Dendritic cell treated with granulocyte-macrophage colony-stimulating factor and Interleukin-4, amounts not matched to agents 40 ng/mL and 50 ng/mL, for 4 days (primary cell): ENCODE data around the gene ACTR3.

Experiments
- H3K27ac Mint-ChIP-seq: one replicate; pipeline ENCODE4 v1.8.0; 2022; ENCODE audit warnings: mild to moderate bottlenecking, mixed read lengths
- H3K27me3 Mint-ChIP-seq: one replicate; pipeline ENCODE4 v1.8.0; 2022; ENCODE audit warnings: mild to moderate bottlenecking, mixed read lengths
- H3K36me3 Mint-ChIP-seq: one replicate; pipeline ENCODE4 v1.8.0; 2022; ENCODE audit warnings: low read depth, mixed read lengths
- H3K4me1 Mint-ChIP-seq: one replicate; pipeline ENCODE4 v1.8.0; 2022; ENCODE audit warnings: low read depth, mixed read lengths
- H3K4me3 Mint-ChIP-seq: one replicate; pipeline ENCODE4 v1.8.0; 2022; ENCODE audit warnings: mild to moderate bottlenecking, moderate library complexity, mixed read lengths
- H3K9me3 Mint-ChIP-seq: one replicate; pipeline ENCODE4 v1.8.0; 2022; ENCODE audit warnings: mixed read lengths
- intact Hi-C: fragments of 100-400 bp; cut with micrococcal nuclease; formaldehyde crosslinking; loops from one replicate; pipeline ENCODE4 v1.15.0; 2022

ACTR3 gene

GRCh38 chr2:113973810-113974209 lies 83.9 kb downstream of the ACTR3 start:
- H3K27me3 Mint-ChIP-seq, result no peaks in the 10 kb centered on the region
- peaks cover 88% of the 10 kb centered on the region for H3K36me3 Mint-ChIP-seq
- peaks cover 49% of the 10 kb centered on the region for H3K4me1 Mint-ChIP-seq
- peaks cover 2% of the 10 kb centered on the region for H3K9me3 Mint-ChIP-seq
- intact Hi-C loops, result no loop called here
- H3K4me3 Mint-ChIP-seq, result no peak overlapping the region
- H3K27ac Mint-ChIP-seq, result no peak overlapping the region

DNA sequence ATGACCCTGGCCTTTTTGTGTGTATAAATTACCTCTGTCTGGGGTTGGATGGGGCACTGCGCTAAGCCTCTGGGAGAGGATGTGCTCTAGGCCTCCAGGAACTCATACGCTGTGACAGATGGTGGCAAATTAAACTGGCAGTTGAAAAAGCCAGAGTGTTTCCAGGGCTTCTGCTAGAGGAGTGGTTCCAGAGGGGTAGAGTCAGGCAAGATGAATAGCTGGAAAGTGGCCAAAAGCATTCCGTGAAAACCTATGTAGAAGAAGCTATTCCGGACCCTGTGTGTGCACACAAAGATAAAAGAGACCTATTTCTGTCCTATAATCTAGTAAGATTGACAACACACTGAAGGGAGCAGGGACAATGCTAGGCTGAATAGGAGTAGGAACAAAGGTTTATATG lies 84.8 kb downstream of the ACTR3 start:
- peaks cover 86% of the 10 kb centered on the region for H3K36me3 Mint-ChIP-seq
- H3K4me1 Mint-ChIP-seq, result peaks cover 49% of the 10 kb centered on the region
- H3K27ac Mint-ChIP-seq, result no peak overlapping the region
- peaks cover 8% of the 10 kb centered on the region for H3K9me3 Mint-ChIP-seq
- no peak overlapping the region for H3K4me3 Mint-ChIP-seq
- intact Hi-C loops, result no loop called here
- H3K27me3 Mint-ChIP-seq, result no peaks in the 10 kb centered on the region

DNA sequence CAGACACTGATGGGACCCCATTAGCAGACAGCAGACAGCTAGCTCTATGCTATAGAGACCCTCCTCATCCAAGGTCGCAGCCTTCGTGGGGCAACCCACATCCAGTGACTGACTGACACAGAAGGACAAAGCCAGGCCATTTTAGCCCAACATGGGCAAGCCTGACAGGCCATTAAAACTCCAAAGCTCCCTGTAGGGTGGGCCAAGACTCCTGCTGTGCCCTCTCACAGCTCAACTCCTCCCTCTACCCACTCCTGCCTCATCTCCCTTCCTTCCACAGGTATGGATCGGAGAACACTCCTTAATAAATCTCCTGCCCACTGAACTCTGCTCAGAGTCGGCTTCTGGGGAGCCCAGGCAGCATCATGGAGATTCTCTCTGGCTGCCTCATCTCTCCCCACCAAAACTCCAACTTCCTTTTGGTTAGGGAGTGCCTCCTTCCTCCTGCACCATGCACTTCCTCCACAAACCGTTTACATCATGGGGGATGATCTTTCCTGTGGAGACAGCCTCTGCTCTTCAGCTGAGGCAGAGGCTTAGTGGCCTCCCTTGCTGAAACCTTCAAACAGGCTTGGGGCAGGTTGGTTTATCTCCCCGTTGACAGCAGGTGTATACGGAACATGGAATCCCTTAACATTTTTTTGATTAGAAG lies 86.5 kb downstream of the ACTR3 start:
- intact Hi-C loops, result no loop called here
- peak overlapping the region; percentile 34 for H3K27ac Mint-ChIP-seq
- H3K27me3 Mint-ChIP-seq, result no peaks in the 10 kb centered on the region
- peaks cover 90% of the 10 kb centered on the region for H3K36me3 Mint-ChIP-seq
- peaks cover 45% of the 10 kb centered on the region for H3K4me1 Mint-ChIP-seq
- H3K9me3 Mint-ChIP-seq, result peaks cover 8% of the 10 kb centered on the region
- no peak overlapping the region for H3K4me3 Mint-ChIP-seq

DNA sequence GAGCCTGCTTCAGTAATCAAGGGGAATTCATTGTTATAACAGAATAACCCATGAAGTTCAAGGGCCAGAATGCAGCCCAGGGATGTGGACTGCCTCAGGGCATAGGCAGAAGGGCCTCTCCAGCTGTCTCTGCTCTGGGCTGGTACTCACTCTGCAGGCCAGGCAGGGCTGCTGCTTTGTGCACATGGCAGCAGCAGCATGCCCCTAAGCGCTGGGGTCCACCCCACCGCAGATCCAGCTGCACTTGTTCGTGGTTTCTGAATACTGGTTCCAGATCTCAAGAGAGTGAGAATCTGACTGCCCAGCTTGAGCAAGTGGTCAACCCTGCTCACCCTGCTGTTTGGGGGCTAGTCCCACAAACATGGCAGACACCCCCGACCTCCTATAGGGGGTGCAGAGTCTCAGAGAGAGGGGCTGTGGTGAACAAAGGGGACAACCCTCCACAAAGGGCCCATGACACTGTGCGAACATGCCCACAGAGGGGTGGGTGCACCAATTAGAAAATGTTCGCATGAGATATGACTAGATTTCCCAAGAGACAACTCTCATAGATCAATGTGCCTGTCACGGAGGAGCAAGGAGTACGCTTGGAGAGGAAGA lies 87.3 kb downstream of the ACTR3 start:
- Mint-ChIP-seq H3K27me3 (no peaks in the 10 kb centered on the region), H3K9me3 (peaks cover 8% of the 10 kb centered on the region), H3K4me3 (no peak overlapping the region), H3K4me1 (peaks cover 38% of the 10 kb centered on the region), H3K27ac (peak overlapping the region; percentile 34), H3K36me3 (peaks cover 84% of the 10 kb centered on the region)
- intact Hi-C loops, result no loop called here

GRCh38 chr2:113977660-113978523 lies 88.0 kb downstream of the ACTR3 start:
- Mint-ChIP-seq H3K9me3 (peaks cover 8% of the 10 kb centered on the region), H3K27me3 (no peaks in the 10 kb centered on the region), H3K4me1 (peaks cover 30% of the 10 kb centered on the region), H3K36me3 (peaks cover 79% of the 10 kb centered on the region), H3K27ac (no peak overlapping the region), H3K4me3 (no peak overlapping the region)
- intact Hi-C loops, result no loop called here

- Mint-ChIP-seq H3K4me1 (peaks cover 25% of the 10 kb centered on the region), H3K36me3 (peaks cover 78% of the 10 kb centered on the region), H3K27ac (no peak overlapping the region), H3K4me3 (no peak overlapping the region), H3K27me3 (no peaks in the 10 kb centered on the region), H3K9me3 (peaks cover 8% of the 10 kb centered on the region)
- intact Hi-C loops, result no loop called here
These were observed 88.8 kb downstream of the ACTR3 start for GRCh38 chr2:113978524-113979190.

DNA sequence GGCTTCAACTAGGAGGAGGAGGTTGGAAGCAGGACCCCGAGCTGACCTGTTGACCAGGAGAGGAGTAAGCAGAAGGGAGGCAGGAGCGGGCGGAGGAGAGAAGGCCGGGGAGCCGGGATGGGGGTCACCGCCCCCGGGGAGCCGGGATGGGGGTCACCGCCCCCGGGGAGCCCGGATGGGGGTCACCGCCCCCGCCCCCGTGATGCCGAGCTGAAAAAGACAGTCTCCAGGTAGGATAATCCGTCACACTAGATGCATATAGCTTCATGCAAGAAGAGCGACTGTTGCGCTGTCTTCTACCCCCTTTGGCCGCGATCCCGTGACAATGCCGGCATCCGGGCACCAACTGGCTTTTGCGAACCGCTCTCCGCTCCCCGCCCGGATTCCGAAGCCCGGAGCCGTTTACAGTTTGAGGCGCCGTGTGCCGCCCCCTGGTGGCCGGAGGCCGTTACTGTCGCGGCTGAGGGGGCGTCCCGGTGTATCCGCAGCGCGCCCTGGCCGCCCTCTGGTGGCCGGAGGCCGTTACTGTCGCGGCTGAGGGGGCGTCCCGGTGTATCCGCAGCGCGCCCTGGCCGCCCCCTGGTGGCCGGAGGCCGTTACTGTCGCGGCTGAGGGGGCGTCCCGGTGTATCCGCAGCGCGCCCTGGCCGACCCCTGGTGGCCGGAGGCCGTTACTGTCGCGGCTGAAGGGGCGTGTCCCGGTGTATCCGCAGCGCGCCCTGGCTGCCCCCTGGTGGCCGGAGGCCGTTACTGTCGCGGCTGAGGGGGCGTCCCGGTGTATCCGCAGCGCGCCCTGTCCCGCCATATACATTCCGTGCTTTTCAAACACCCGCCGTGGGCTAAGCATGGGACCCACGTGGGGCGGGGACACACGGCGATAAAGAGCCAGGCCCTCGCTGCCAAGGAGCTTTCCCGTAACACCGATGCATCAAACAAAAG lies 89.6 kb downstream of the ACTR3 start:
- H3K9me3 Mint-ChIP-seq, result peaks cover 8% of the 10 kb centered on the region
- H3K36me3 Mint-ChIP-seq, result peaks cover 77% of the 10 kb centered on the region
- no peak overlapping the region for H3K27ac Mint-ChIP-seq
- H3K27me3 Mint-ChIP-seq, result no peaks in the 10 kb centered on the region
- H3K4me1 Mint-ChIP-seq, result peaks cover 24% of the 10 kb centered on the region
- intact Hi-C loops, result no loop called here
- no peak overlapping the region for H3K4me3 Mint-ChIP-seq

DNA sequence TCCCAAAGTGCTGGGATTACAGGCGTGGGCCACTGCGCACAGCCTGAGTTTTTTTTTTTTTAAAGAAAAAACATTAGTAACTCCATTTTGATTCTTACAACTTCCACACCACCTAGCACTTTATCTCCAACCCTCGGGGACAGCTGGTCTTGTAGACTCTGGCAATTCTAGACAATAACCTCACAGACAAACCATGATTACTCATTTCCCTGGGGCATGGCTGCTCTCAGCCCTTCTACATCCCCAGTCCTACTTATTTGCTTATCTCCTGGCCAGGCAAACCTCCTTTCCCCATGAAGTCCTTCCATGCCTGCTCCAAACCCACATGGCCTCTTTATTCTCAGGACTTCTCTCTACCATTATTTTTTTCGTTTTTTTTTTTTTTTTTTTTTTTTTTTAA lies 91.1 kb downstream of the ACTR3 start:
- intact Hi-C loops, result no loop called here
- Mint-ChIP-seq H3K4me1 (peaks cover 9% of the 10 kb centered on the region), H3K4me3 (no peak overlapping the region), H3K27ac (no peak overlapping the region), H3K36me3 (peaks cover 62% of the 10 kb centered on the region), H3K27me3 (no peaks in the 10 kb centered on the region), H3K9me3 (peaks cover 8% of the 10 kb centered on the region)

DNA sequence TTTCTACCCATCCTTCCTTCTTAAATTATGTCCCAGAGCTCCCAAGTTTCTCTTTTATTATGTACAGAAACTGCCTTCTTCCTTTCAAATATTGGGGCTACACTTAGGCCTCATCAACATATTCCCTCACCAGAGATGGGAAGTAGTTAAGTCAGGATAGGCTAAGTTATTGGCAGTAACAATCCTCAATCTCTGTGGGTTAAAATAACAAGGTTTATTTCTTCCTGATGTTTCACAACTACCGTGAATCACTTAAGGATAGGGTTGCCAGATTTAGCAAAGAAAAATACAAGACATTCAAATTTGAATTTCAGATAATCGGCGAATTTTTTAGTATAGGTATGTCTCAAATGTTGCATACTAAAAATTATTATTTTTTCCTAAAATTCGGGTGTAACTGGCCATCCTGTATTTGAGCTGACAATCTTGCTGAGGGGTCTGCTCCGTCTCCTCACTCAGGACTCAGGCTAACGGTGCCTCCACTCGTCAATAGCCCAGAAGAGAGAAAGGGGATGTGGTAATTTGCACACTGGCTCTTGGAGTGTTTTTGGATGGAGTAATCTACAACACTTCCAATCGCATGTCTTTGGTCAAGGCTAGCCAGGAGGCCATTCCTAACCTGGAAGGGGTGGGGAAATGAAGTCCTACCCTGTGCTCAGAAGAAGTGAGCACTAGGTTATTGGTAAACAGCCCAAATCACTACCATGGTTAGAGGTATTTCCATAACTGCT lies 91.7 kb downstream of the ACTR3 start:
- Mint-ChIP-seq H3K9me3 (peaks cover 8% of the 10 kb centered on the region), H3K4me1 (peaks cover 3% of the 10 kb centered on the region), H3K27me3 (no peaks in the 10 kb centered on the region), H3K4me3 (no peak overlapping the region), H3K27ac (no peak overlapping the region), H3K36me3 (peaks cover 56% of the 10 kb centered on the region)
- intact Hi-C loops, result no loop called here

DNA sequence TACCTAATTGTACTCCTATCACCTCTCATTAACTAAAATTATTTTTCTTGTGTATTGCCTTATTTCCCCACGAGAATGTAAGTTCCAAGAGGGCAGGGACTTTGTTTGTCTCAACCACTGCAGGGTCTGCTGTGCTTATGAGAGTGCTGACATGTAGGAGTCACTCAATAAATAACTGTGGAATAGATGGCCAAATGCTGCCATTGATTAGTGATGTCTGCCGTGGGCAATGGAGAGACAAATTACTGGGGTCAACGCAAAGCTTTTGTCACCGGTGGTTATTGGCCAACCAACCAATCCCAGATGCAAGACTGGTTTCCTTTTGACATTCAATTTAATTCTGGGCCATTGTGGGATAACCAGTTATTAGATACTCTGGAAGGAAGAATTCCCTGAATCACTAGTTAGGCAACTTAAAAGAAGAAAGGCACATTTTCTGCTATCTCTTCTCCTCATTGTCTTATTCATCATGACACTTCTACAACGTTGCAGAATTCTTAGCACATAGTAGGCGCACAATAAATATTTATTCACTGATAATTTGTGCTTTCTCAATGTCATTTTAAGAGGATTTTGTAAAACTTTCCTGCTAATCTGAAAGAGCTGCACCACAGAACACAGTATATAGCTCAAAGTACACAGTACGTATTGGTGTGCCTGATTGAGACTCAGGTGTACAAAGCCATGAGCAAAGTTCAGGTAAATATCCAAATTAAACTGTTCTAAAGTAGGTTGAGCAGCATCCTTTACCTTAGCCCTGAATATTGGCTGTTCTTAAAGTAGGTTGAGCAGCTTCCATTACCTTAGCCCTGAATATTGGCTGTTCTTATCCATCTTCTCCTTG lies 95.9 kb downstream of the ACTR3 start:
- Mint-ChIP-seq H3K9me3 (no peaks in the 10 kb centered on the region), H3K27ac (no peak overlapping the region)
- intact Hi-C loops, result no loop called here

GRCh38 chr2:113986762-113987290 lies 96.9 kb downstream of the ACTR3 start:
- Mint-ChIP-seq H3K36me3 (peaks cover 21% of the 10 kb centered on the region), H3K27me3 (peaks cover 5% of the 10 kb centered on the region), H3K9me3 (no peaks in the 10 kb centered on the region), H3K4me3 (no peak overlapping the region), H3K27ac (no peak overlapping the region), H3K4me1 (no peaks in the 10 kb centered on the region)
- intact Hi-C loops, result no loop called here

More for the DNA sequence above, 95.9 kb downstream of the ACTR3 start:
- H3K4me1 Mint-ChIP-seq, result no peaks in the 10 kb centered on the region
- peaks cover 5% of the 10 kb centered on the region for H3K27me3 Mint-ChIP-seq
- peaks cover 29% of the 10 kb centered on the region for H3K36me3 Mint-ChIP-seq
- no peak overlapping the region for H3K4me3 Mint-ChIP-seq

DNA sequence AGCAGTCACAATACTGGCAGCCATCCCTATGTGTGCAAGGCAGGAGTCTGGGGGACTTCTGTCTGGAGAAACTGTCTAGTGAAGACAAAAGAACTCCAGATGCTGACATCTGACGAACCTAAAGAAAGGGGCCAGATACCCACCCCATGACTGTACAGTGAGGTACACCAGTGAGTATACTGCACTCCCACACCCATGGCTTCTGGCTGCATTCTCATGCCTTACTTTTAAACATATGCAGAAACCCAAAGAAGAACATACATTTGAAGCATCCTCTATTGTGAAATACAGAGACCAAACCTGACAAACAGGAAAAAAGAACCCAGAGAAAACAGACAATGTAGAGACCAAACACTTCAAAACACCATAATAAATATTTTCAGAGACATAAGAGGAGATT lies 102.2 kb downstream of the ACTR3 start:
- Mint-ChIP-seq H3K4me3 (no peak overlapping the region), H3K27me3 (peaks cover 5% of the 10 kb centered on the region), H3K4me1 (peaks cover 10% of the 10 kb centered on the region), H3K9me3 (no peaks in the 10 kb centered on the region), H3K27ac (no peak overlapping the region), H3K36me3 (peaks cover 6% of the 10 kb centered on the region)
- intact Hi-C loops, result no loop called here
